RWPE1 (cell line): ENCODE results near the gene AQP1.

Source experiments
- CTCF ChIA-PET: fragments of 350-600 bp; sonication (Branson Sonifier 250); formaldehyde crosslinking; extraction: SDS; loops from one replicate; lab custom pipeline; 2021; lab: Yijun Ruan, JAX
- POLR2A ChIA-PET: fragments of 400-600 bp; formaldehyde crosslinking; extraction: SDS; loops from one replicate; lab custom pipeline; 2020; ENCODE audit warnings: antibody characterized with exemption; ENCODE audit not compliant: low non-redundant PET; lab: Yijun Ruan, JAX
- DNase-seq: peaks from one replicate; pipeline ENCODE4 v3.0.0; 2012; ENCODE audit warnings: low spot score
- H3K27ac ChIP-seq: fragments of 450-650 bp; 2 replicates; pipeline ENCODE4 v1.5.1; 2017
- CTCF ChIP-seq: fragments of 450-650 bp; conservative IDR thresholded peaks from 2 replicates; pipeline ENCODE4 v1.5.1; 2017; ENCODE audit warnings: low read depth, mild to moderate bottlenecking

The AQP1 gene

DNA sequence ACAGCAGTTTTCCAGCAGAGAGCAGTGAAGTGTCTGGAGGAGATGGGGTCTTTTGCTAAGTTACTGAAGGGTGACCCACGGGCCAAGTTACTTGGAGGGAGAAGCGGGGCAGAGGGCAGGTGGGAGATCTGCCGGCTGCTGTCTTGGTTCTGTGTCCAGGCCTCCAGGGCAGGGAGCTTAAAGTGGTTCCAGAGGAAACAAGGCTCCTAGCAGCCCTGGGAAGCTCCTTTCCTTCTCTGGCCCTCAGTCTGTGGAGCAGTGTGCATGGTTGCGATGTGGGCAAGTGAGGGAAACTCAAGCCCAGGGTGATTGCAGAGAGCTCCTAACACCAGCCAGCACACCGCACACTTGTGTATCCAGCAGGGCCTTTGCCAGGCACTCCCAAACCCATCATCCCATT lies 58.4 kb downstream of the AQP1 start:
- DNase-seq, result no peak
- H3K27ac ChIP-seq, result no peak overlapping the region
- ChIA-PET POLR2A (no interaction called here), CTCF (interaction anchor here (0.7 to 2.2 kb wide), 4 partner anchors 32 to 164 kb away, joined by 3 to 7 read pairs (median 4); no protein-coding TSS in a partner anchor)
- TF ChIP-seq CTCF, result no peak

GRCh38 chr7:30970594-30971094 lies 59.0 kb downstream of the AQP1 start:
- CTCF ChIA-PET, result interaction anchor here (1.1 to 2.2 kb wide), 3 partner anchors 32 to 164 kb away, joined by 4 to 7 read pairs (median 4); no protein-coding TSS in a partner anchor
- POLR2A ChIA-PET, result no interaction called here
- no peak for TF ChIP-seq CTCF
- H3K27ac ChIP-seq, result no peak overlapping the region
- no peak for DNase-seq

DNA sequence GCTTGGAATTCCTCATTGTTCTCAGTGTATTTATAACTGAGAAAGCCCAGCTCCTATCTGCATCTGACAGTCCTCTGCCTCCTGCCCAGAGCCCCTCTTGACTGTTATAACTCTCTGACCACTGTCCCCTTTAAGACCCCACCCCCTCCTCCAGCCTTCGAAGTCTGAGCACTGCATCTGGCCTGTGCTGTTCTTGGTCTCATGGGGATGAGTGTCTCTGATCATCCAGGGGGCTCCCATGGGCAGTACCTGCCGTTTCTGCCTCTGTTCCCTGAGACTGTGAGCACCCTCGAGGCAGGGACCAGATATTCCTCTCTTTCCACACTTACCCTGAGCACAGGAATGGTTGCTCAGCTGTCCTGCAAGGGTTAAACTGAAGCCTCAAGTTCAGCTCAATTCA lies 59.8 kb downstream of the AQP1 start:
- ChIA-PET CTCF (interaction anchor here (1.1 to 2.2 kb wide), 3 partner anchors 33 to 163 kb away, joined by 4 to 7 read pairs (median 4); no protein-coding TSS in a partner anchor), POLR2A (no interaction called here)
- no peak for DNase-seq

DNA sequence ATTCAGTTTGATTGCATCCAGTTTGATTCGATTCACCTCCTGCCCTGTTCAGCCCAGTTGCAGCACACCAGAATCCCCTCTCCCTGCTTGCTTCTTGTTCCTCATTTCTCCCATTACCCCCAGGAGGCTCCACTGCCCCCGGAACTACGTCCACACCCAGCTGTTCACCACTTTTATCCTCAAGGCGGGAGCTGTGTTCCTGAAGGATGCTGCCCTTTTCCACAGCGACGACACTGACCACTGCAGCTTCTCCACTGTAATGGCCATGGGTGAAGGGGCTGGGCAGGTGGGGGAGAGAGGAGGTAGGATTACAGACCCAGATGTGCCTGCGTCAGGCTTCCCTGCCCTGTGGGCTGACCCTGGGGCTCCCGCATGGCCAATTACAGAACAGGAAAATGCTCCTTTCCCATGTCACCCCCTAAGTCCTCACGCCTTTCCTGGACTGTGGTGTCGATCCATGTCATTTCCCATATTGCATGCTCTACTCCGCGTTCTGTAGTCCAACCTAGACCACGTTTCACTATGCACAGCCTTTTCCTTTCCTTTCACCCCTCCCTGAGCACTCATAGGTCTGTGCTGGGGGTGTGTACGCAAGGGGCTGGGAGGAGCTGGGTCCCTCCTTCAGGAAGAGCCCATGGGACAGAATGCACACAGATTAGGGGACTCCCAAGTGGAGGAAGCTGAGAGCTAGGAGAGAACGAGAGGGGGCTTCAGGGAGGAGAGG lies 60.3 kb downstream of the AQP1 start:
- ChIA-PET CTCF (interaction anchor here (0.6 to 2.2 kb wide), 4 partner anchors 34 to 225 kb away, joined by 4 to 7 read pairs (median 4); no protein-coding TSS in a partner anchor), POLR2A (no interaction called here)
- no peak overlapping the region for H3K27ac ChIP-seq
- no peak for DNase-seq
- no peak for TF ChIP-seq CTCF

More for the DNA sequence above, 59.8 kb downstream of the AQP1 start:
- no peak for TF ChIP-seq CTCF
- no peak overlapping the region for H3K27ac ChIP-seq

GRCh38 chr7:30973292-30973691 lies 61.6 kb downstream of the AQP1 start:
- TF ChIP-seq CTCF, result no peak
- H3K27ac ChIP-seq, result no peak overlapping the region
- DNase-seq, result no peak
- ChIA-PET CTCF (interaction anchor here (1.4 to 1.6 kb wide), 2 partner anchors 10 to 35 kb away, joined by 5 to 7 read pairs; no protein-coding TSS in a partner anchor), POLR2A (no interaction called here)

- POLR2A ChIA-PET, result no interaction called here
- TF ChIP-seq CTCF, result no peak
- CTCF ChIA-PET, result interaction anchor here (0.7 to 1.6 kb wide), 4 partner anchors 9 to 1639 kb away, joined by 3 to 7 read pairs (median 4); no protein-coding TSS in a partner anchor
Measured at GRCh38 chr7:30973791-30974604, 62.3 kb downstream of the AQP1 start.

More at GRCh38 chr7:30973791-30974604, 62.3 kb downstream of the AQP1 start:
- H3K27ac ChIP-seq, result no peak overlapping the region
- no peak for DNase-seq
